Right lobe of liver (tissue), 4 donors: Measurements from ENCODE around the gene KIAA1614.

Experiments used
- CTCF ChIP-seq, 4 donors: fragments of 200-600 bp in 3 of 4; fragments of 450-650 bp in 1 of 4; IDR thresholded peaks; one replicate each; pipeline versions ENCODE4 v1.5.1 to v1.8.0; 2016 to 2022; ENCODE audit warnings: antibody characterized with exemption in 4 of 4, mild to moderate bottlenecking in 2 of 4
- POLR2A ChIP-seq: fragments of 450-650 bp; IDR thresholded peaks from one replicate; pipeline ENCODE4 v1.6.1; 2017; ENCODE audit warnings: antibody characterized with exemption, mild to moderate bottlenecking
- donor health status: DM: no; HTN: no; CAD: no.
- donor health status: DM: no; HTN: no; CAD: no.
- donor health status: DM: no; HTN: yes; CAD: no.

- TF ChIP-seq POLR2A: no peak
- TF ChIP-seq CTCF (IDR thresholded peaks at IDR 0.05): no peak
These were observed 32.9 kb downstream of the KIAA1614 start for GRCh38 chr1:180945551-180945950.
